ENCODE results near the gene S100A1. TPM values are rescaled to one million over a fixed set of nuclear protein-coding genes. Genes with fewer than 3 reads are reported as not detected.
A peak's percentile ranks its signal among the peaks of the same experiment; 100 is the strongest.

Gene S100A1
- total RNA-seq, 3 donors from 2014 or later, result 0.20 to 5.6 (median 2.4) TPM

DNA sequence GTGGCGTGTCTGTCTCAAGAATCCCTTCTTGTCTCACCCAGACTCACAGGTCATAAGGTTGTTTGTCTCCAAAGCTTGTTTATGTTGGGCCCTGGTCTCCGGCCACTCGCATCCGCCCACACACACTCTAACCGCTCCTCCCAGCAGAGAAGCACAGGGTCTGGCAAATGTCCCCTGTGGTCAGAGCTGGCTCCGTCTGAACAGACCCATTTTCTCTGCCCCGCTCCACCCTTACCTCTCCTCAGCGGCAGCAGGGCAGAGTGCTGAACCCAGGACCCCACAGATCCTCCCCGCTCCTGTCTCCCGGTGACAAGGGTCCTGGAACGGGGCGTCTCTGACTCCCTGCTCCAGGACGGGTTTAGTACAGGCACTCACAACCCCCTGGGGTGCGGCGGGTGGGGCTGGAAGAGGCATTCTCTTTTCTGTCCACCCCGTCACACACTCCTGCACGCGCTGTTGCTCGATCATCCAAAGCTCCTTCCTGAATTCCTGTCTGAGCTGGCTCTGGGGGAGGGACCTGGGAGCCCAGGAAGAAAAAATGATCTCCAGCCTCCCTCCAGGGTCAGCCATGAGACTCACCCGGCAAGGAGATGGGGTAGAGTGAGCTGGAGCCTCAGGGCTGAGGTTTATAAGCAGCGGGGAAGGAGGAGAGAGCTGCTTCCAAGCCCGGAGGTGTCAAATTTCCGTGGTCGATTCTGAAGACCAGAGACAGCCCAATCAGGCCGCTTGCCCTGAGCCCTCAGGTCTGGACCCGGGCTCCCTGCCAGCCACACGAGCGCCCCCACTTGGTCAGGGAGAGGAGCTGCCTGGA lies 1.1 kb upstream of the S100A1 start, which contains the start of gene S100A13:
Gene S100A13 (minus strand): TSS at position 602 of the 811 bp plus-strand sequence. CDS start 1,033 bp downstream, outside the sequence.
- Histone ChIP-seq H3K4me1 (ENCODE audit: low read depth) (peaks cover 16% of the 10 kb centered on the region), H3K9me3 (no peaks in the 10 kb centered on the region), H3K4me3 (peak within 1 kb of the TSS; percentile 17), H3K36me3 (ENCODE audit: low read depth) (no peaks in the 10 kb centered on the region)
- ATAC-seq (peak; percentile 84), DNase-seq (peak; percentile 75 to 88 (median 86))
- intact Hi-C loops (cut with DNase I, micrococcal nuclease), result no loop called here
- TF ChIP-seq, protein P1, sequence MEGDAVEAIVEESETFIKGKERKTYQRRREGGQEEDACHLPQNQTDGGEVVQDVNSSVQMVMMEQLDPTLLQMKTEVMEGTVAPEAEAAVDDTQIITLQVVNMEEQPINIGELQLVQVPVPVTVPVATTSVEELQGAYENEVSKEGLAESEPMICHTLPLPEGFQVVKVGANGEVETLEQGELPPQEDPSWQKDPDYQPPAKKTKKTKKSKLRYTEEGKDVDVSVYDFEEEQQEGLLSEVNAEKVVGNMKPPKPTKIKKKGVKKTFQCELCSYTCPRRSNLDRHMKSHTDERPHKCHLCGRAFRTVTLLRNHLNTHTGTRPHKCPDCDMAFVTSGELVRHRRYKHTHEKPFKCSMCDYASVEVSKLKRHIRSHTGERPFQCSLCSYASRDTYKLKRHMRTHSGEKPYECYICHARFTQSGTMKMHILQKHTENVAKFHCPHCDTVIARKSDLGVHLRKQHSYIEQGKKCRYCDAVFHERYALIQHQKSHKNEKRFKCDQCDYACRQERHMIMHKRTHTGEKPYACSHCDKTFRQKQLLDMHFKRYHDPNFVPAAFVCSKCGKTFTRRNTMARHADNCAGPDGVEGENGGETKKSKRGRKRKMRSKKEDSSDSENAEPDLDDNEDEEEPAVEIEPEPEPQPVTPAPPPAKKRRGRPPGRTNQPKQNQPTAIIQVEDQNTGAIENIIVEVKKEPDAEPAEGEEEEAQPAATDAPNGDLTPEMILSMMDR (IDR thresholded peaks at IDR 0.05), result peak; percentile 69

DNA sequence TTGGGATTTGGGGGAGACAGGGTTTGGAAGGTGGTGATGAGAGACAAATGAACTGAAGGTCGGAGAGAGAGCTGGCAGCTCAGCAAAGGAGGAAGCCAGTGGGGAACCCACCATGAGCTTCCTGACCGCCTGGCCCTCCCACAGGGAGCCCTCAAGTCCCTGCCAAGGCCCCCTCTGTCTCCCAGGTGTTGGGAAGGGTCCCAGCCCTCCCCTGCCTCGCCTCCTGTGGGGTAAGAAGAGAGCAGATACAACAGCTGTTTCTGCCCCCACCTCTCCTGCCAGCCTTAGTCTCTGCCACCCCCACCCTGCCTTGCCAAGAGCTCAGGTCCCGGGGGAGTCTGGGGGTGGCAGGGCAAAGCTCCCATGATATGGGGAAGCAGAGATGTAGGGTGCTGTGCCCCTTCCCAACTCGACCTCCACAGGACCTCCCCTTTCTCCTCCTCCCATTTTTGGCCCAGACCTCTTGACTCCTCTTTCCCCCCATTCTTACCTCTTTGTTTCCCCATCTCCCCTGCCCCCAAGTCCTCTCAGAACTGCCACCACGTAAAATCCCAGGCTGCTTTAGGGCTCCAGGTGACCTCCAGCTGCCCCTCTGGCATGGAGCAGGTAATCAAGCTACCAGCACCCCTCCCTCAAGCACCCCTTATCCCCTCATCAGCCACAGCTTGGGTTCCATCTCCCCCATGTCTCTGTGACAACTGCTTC lies 556 bp downstream of the S100A1 start:
- TF ChIP-seq, protein P1 (IDR thresholded peaks at IDR 0.05), result no peak
- ATAC-seq (no peak), DNase-seq (peak in 2 of 3 donors; percentile 32 to 46)
- Histone ChIP-seq H3K4me3 (no peak overlapping the region), H3K9me3 (no peaks in the 10 kb centered on the region), H3K4me1 (ENCODE audit: low read depth) (peaks cover 21% of the 10 kb centered on the region), H3K36me3 (ENCODE audit: low read depth) (no peaks in the 10 kb centered on the region)
- intact Hi-C loops (cut with DNase I, micrococcal nuclease), result no loop called here

DNA sequence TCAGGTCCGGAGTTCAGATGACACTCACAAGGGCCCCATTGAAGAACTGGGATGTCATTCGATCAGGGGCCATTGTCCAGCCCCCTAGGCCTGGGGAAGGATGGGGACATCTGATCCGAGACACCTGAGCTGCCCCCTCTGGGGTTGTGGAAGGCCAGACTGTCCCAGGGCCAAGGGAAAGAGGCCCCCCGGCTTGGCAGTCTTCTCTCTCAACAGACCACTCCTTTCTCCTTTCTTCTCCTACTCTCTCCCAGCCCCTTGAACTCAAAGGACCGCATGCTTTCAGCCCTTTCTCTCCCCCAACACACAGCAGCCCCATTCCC lies 1.1 kb downstream of the S100A1 start:
- DNase-seq, result peak in 1 of 3 donors; percentile 29
- TF ChIP-seq, protein P1 (IDR thresholded peaks at IDR 0.05), result no peak
- H3K9me3 ChIP-seq, result no peaks in the 10 kb centered on the region
- no peaks in the 10 kb centered on the region for H3K36me3 ChIP-seq (ENCODE audit: low read depth)
- H3K4me3 ChIP-seq, result no peak overlapping the region
- intact Hi-C loops (cut with DNase I, micrococcal nuclease), result no loop called here
- H3K4me1 ChIP-seq (ENCODE audit: low read depth), result peaks cover 23% of the 10 kb centered on the region
- no peak for ATAC-seq

DNA sequence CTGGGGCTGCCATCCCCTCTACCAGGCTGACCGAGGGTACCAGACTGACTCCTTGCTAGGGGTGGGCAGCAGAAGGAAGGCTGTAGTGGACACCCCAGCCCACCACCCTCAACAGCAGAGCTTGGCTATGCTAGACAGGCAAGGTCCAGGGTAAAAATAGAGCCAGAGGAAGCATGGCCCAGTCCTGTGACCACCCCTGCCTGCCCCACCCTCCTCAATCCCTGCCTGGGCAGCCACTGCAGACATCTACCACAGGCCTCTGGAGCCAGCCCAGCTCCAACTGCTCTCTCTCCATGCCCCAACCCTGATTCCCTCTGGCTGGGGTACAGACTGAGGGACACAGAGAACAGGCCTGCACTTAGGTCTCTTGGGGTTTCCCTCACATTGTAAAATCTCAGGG lies 1.7 kb downstream of the S100A1 start:
- DNase-seq, result peak in 2 of 3 donors; percentile 34 to 43

DNA sequence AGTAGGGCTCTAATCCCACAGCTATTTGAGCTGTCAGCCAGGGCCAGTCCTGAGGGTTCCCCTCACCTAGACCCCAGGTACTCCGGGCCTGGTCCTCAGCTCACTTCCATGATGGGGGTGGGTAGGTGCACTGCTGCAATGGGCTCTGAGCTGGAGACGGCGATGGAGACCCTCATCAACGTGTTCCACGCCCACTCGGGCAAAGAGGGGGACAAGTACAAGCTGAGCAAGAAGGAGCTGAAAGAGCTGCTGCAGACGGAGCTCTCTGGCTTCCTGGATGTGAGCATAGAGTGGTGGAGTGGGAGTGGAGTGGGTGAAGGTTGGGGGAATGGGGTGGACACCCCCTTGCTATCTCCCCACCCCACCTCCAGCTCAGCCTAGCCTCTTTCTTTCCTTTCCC lies 2.1 kb downstream of the S100A1 start:
- H3K36me3 ChIP-seq (ENCODE audit: low read depth), result no peaks in the 10 kb centered on the region
- ATAC-seq (no peak), DNase-seq (peak in 2 of 3 donors; percentile 31 to 45)
- TF ChIP-seq, protein P1 (IDR thresholded peaks at IDR 0.05), result no peak
- no peaks in the 10 kb centered on the region for H3K9me3 ChIP-seq
- H3K4me3 ChIP-seq, result no peak overlapping the region
- H3K4me1 ChIP-seq (ENCODE audit: low read depth), result peaks cover 23% of the 10 kb centered on the region
- intact Hi-C loops (cut with DNase I, micrococcal nuclease), result no loop called here

More for the DNA sequence above, 1.7 kb downstream of the S100A1 start:
- ATAC-seq, result no peak
- peaks cover 23% of the 10 kb centered on the region for H3K4me1 ChIP-seq (ENCODE audit: low read depth)
- H3K9me3 ChIP-seq, result no peaks in the 10 kb centered on the region
- H3K36me3 ChIP-seq (ENCODE audit: low read depth), result no peaks in the 10 kb centered on the region
- intact Hi-C loops (cut with DNase I, micrococcal nuclease), result no loop called here
- H3K4me3 ChIP-seq, result no peak overlapping the region
- TF ChIP-seq, protein P1 (IDR thresholded peaks at IDR 0.05), result no peak

Data from mucosa of descending colon (tissue), 3 donors.